ENCODE measurements around the gene SCGB1C2. TPM values are rescaled to one million over a fixed set of nuclear protein-coding genes. Genes with fewer than 3 reads are reported as not detected.

Gene SCGB1C2
- total RNA-seq, 3 donors from 2014 or later (not counting 1 experiment from before 2014, with no cell fraction given), result not detected

- no peaks in the 10 kb centered on the region for H3K9me3 ChIP-seq (ENCODE audit: control insufficient read depth, insufficient read depth, low read length)
- WGBS (ENCODE audit: insufficient coverage), result 80% methylated on average over 12 of the region's 12 CpGs
- Mint-ChIP-seq H3K36me3 (no peaks in the 10 kb centered on the region), H3K9me3 (no peaks in the 10 kb centered on the region), H3K27me3 (ENCODE audit: low read depth in 2 of 2) (peaks cover 0 to 2% of the 10 kb centered on the region in 2 donors), H3K4me3 (no peak overlapping the region), H3K4me1 (no peaks in the 10 kb centered on the region), H3K27ac (no peak overlapping the region)
- TF ChIP-seq, protein P1, sequence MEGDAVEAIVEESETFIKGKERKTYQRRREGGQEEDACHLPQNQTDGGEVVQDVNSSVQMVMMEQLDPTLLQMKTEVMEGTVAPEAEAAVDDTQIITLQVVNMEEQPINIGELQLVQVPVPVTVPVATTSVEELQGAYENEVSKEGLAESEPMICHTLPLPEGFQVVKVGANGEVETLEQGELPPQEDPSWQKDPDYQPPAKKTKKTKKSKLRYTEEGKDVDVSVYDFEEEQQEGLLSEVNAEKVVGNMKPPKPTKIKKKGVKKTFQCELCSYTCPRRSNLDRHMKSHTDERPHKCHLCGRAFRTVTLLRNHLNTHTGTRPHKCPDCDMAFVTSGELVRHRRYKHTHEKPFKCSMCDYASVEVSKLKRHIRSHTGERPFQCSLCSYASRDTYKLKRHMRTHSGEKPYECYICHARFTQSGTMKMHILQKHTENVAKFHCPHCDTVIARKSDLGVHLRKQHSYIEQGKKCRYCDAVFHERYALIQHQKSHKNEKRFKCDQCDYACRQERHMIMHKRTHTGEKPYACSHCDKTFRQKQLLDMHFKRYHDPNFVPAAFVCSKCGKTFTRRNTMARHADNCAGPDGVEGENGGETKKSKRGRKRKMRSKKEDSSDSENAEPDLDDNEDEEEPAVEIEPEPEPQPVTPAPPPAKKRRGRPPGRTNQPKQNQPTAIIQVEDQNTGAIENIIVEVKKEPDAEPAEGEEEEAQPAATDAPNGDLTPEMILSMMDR (IDR thresholded peaks at IDR 0.05), result no peak
- no peak overlapping the region for H3K27ac ChIP-seq (ENCODE audit: low read length)
- H3K4me1 ChIP-seq (ENCODE audit: control insufficient read depth, insufficient read depth, low read length), result no peaks in the 10 kb centered on the region
- H3K27me3 ChIP-seq (ENCODE audit: control insufficient read depth, insufficient read depth, low read length), result no peaks in the 10 kb centered on the region
- no peak for ATAC-seq
- intact Hi-C loops (cut with micrococcal nuclease), result no loop called here
- H3K36me3 ChIP-seq (ENCODE audit: control insufficient read depth, insufficient read depth, low read length), result no peaks in the 10 kb centered on the region
- H3K4me3 ChIP-seq (ENCODE audit: low read length), result no peak overlapping the region
- DNase-seq, result no peak
Observed at GRCh38 chr17:152860-153420, 15.6 kb downstream of the SCGB1C2 start.

DNA sequence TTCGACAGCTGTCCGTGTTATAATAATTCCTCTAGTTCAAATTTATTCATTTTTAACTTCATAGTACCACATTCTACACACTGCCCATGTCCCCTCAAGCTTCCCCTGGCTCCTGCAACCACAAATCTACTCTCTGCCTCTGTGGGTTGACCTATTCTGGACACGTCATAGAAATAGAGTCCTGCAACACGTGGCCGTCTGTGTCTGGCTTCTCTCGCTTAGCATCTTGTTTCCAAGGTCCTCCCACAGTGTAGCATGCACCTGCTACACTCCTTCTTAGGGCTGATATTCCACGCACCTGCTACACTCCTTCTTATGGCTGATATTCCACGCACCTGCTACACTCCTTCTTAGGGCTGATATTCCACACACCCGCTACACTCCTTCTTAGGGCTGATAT is 16.5 kb downstream of the SCGB1C2 start:
- Mint-ChIP-seq H3K9me3 (no peaks in the 10 kb centered on the region), H3K4me1 (no peaks in the 10 kb centered on the region), H3K27ac (no peak overlapping the region), H3K36me3 (no peaks in the 10 kb centered on the region), H3K4me3 (no peak overlapping the region), H3K27me3 (ENCODE audit: low read depth in 2 of 2) (peaks cover 0 to 2% of the 10 kb centered on the region in 2 donors)
- no peak for ATAC-seq
- Histone ChIP-seq H3K36me3 (ENCODE audit: control insufficient read depth, insufficient read depth, low read length) (no peaks in the 10 kb centered on the region), H3K27ac (ENCODE audit: low read length) (no peak overlapping the region), H3K27me3 (ENCODE audit: control insufficient read depth, insufficient read depth, low read length) (no peaks in the 10 kb centered on the region), H3K9me3 (ENCODE audit: control insufficient read depth, insufficient read depth, low read length) (no peaks in the 10 kb centered on the region), H3K4me3 (ENCODE audit: low read length) (no peak overlapping the region), H3K4me1 (ENCODE audit: control insufficient read depth, insufficient read depth, low read length) (no peaks in the 10 kb centered on the region)
- TF ChIP-seq, protein P1 (IDR thresholded peaks at IDR 0.05), result no peak
- 83% methylated on average over 9 of the region's 9 CpGs for WGBS (ENCODE audit: insufficient coverage)
- no peak for DNase-seq
- intact Hi-C loops (cut with micrococcal nuclease), result no loop called here

- no peak overlapping the region for H3K4me3 ChIP-seq (ENCODE audit: low read length)
- Mint-ChIP-seq H3K27me3 (ENCODE audit: low read depth in 2 of 2) (peaks cover 0 to 2% of the 10 kb centered on the region in 2 donors), H3K4me1 (no peaks in the 10 kb centered on the region), H3K9me3 (no peaks in the 10 kb centered on the region), H3K36me3 (no peaks in the 10 kb centered on the region), H3K4me3 (no peak overlapping the region), H3K27ac (no peak overlapping the region)
- TF ChIP-seq, protein P1 (IDR thresholded peaks at IDR 0.05), result no peak
- no peaks in the 10 kb centered on the region for H3K27me3 ChIP-seq (ENCODE audit: control insufficient read depth, insufficient read depth, low read length)
- no peaks in the 10 kb centered on the region for H3K36me3 ChIP-seq (ENCODE audit: control insufficient read depth, insufficient read depth, low read length)
- WGBS (ENCODE audit: insufficient coverage), result 73% methylated on average over 7 of the region's 7 CpGs
- H3K4me1 ChIP-seq (ENCODE audit: control insufficient read depth, insufficient read depth, low read length), result no peaks in the 10 kb centered on the region
- H3K9me3 ChIP-seq (ENCODE audit: control insufficient read depth, insufficient read depth, low read length), result no peaks in the 10 kb centered on the region
- DNase-seq (no peak), ATAC-seq (no peak)
- intact Hi-C loops (cut with micrococcal nuclease), result no loop called here
- no peak overlapping the region for H3K27ac ChIP-seq (ENCODE audit: low read length)
Observed at GRCh38 chr17:155576-155975, 18.2 kb downstream of the SCGB1C2 start.

GRCh38 chr17:156094-156621 is 18.8 kb downstream of the SCGB1C2 start:
- H3K4me3 Mint-ChIP-seq, result no peak overlapping the region
- H3K4me1 ChIP-seq (ENCODE audit: control insufficient read depth, insufficient read depth, low read length), result no peaks in the 10 kb centered on the region
- DNase-seq (no peak), ATAC-seq (no peak)
- no peaks in the 10 kb centered on the region for H3K36me3 ChIP-seq (ENCODE audit: control insufficient read depth, insufficient read depth, low read length)
- H3K27ac ChIP-seq (ENCODE audit: low read length), result no peak overlapping the region
- no peak overlapping the region for H3K27ac Mint-ChIP-seq
- 93% methylated on average over 28 of the region's 28 CpGs for WGBS (ENCODE audit: insufficient coverage)
- H3K9me3 ChIP-seq (ENCODE audit: control insufficient read depth, insufficient read depth, low read length), result no peaks in the 10 kb centered on the region
- no peaks in the 10 kb centered on the region for H3K36me3 Mint-ChIP-seq
- TF ChIP-seq, protein P1 (IDR thresholded peaks at IDR 0.05), result no peak
- H3K27me3 Mint-ChIP-seq (ENCODE audit: low read depth in 2 of 2), result peaks cover 0 to 2% of the 10 kb centered on the region in 2 donors
- H3K4me1 Mint-ChIP-seq, result no peaks in the 10 kb centered on the region
- no peaks in the 10 kb centered on the region for H3K27me3 ChIP-seq (ENCODE audit: control insufficient read depth, insufficient read depth, low read length)
- no peaks in the 10 kb centered on the region for H3K9me3 Mint-ChIP-seq
- intact Hi-C loops (cut with micrococcal nuclease), result no loop called here
- no peak overlapping the region for H3K4me3 ChIP-seq (ENCODE audit: low read length)
